Measurements from ENCODE around the gene GSTM4. TPM values are rescaled to one million over a fixed set of nuclear protein-coding genes. Genes with fewer than 3 reads are reported as not detected.

GSTM4 gene
- total and polyA plus RNA-seq, 4 donors, result 12.2 to 42.8 (median 30.9) TPM

GRCh38 chr1:109636201-109636952 is 19.5 kb upstream of the GSTM4 start (continued):
- TF ChIP-seq, protein P1, sequence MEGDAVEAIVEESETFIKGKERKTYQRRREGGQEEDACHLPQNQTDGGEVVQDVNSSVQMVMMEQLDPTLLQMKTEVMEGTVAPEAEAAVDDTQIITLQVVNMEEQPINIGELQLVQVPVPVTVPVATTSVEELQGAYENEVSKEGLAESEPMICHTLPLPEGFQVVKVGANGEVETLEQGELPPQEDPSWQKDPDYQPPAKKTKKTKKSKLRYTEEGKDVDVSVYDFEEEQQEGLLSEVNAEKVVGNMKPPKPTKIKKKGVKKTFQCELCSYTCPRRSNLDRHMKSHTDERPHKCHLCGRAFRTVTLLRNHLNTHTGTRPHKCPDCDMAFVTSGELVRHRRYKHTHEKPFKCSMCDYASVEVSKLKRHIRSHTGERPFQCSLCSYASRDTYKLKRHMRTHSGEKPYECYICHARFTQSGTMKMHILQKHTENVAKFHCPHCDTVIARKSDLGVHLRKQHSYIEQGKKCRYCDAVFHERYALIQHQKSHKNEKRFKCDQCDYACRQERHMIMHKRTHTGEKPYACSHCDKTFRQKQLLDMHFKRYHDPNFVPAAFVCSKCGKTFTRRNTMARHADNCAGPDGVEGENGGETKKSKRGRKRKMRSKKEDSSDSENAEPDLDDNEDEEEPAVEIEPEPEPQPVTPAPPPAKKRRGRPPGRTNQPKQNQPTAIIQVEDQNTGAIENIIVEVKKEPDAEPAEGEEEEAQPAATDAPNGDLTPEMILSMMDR (IDR thresholded peaks at IDR 0.05; ENCODE audit: low read depth, low read length, missing input control), result no peak
- TF ChIP-seq RAD21 (IDR thresholded peaks at IDR 0.05), result no peak

- Histone ChIP-seq H3K27ac (ENCODE audit: low read depth in 1 of 2, low read length in 2 of 2) (no peak overlapping the region), H3K4me3 (ENCODE audit: low read depth in 1 of 3, low read length in 3 of 3) (no peak overlapping the region), H3K9ac (ENCODE audit: low read depth in 1 of 2, low read length in 2 of 2) (no peak overlapping the region), H3K27me3 (ENCODE audit: control insufficient read depth in 4 of 4, insufficient read depth in 4 of 4, low read length in 3 of 4) (no peaks in the 10 kb centered on the region), H3K36me3 (ENCODE audit: control insufficient read depth in 4 of 4, insufficient read depth in 3 of 4, low read depth in 1 of 4, low read length in 3 of 4) (no peaks in the 10 kb centered on the region), H3K4me1 (ENCODE audit: control insufficient read depth in 4 of 4, insufficient read depth in 4 of 4, low read length in 3 of 4) (peaks cover 0 to 9% (median 4%) of the 10 kb centered on the region in 4 donors), H3K9me3 (ENCODE audit: control insufficient read depth in 4 of 4, low read length in 3 of 4) (no peaks in the 10 kb centered on the region)
- no peak for TF ChIP-seq RXRA (IDR thresholded peaks at IDR 0.05)
- TF ChIP-seq, protein P2, sequence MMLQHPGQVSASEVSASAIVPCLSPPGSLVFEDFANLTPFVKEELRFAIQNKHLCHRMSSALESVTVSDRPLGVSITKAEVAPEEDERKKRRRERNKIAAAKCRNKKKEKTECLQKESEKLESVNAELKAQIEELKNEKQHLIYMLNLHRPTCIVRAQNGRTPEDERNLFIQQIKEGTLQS (IDR thresholded peaks at IDR 0.05), result no peak
- no peak for TF ChIP-seq TAF1 (conservative IDR thresholded peaks at IDR 0.05)
- no peak for TF ChIP-seq HNF4G (IDR thresholded peaks at IDR 0.05)
- no peak for TF ChIP-seq FOXA1 (IDR thresholded peaks at IDR 0.05)
- TF ChIP-seq, protein P3, sequence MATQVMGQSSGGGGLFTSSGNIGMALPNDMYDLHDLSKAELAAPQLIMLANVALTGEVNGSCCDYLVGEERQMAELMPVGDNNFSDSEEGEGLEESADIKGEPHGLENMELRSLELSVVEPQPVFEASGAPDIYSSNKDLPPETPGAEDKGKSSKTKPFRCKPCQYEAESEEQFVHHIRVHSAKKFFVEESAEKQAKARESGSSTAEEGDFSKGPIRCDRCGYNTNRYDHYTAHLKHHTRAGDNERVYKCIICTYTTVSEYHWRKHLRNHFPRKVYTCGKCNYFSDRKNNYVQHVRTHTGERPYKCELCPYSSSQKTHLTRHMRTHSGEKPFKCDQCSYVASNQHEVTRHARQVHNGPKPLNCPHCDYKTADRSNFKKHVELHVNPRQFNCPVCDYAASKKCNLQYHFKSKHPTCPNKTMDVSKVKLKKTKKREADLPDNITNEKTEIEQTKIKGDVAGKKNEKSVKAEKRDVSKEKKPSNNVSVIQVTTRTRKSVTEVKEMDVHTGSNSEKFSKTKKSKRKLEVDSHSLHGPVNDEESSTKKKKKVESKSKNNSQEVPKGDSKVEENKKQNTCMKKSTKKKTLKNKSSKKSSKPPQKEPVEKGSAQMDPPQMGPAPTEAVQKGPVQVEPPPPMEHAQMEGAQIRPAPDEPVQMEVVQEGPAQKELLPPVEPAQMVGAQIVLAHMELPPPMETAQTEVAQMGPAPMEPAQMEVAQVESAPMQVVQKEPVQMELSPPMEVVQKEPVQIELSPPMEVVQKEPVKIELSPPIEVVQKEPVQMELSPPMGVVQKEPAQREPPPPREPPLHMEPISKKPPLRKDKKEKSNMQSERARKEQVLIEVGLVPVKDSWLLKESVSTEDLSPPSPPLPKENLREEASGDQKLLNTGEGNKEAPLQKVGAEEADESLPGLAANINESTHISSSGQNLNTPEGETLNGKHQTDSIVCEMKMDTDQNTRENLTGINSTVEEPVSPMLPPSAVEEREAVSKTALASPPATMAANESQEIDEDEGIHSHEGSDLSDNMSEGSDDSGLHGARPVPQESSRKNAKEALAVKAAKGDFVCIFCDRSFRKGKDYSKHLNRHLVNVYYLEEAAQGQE (IDR thresholded peaks at IDR 0.05), result no peak
- TF ChIP-seq, protein P4, sequence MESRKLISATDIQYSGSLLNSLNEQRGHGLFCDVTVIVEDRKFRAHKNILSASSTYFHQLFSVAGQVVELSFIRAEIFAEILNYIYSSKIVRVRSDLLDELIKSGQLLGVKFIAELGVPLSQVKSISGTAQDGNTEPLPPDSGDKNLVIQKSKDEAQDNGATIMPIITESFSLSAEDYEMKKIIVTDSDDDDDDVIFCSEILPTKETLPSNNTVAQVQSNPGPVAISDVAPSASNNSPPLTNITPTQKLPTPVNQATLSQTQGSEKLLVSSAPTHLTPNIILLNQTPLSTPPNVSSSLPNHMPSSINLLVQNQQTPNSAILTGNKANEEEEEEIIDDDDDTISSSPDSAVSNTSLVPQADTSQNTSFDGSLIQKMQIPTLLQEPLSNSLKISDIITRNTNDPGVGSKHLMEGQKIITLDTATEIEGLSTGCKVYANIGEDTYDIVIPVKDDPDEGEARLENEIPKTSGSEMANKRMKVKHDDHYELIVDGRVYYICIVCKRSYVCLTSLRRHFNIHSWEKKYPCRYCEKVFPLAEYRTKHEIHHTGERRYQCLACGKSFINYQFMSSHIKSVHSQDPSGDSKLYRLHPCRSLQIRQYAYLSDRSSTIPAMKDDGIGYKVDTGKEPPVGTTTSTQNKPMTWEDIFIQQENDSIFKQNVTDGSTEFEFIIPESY (IDR thresholded peaks at IDR 0.05), result no peak
- TF ChIP-seq RAD21 (IDR thresholded peaks at IDR 0.05), result no peak
- no peak for TF ChIP-seq YY1 (IDR thresholded peaks at IDR 0.05)
- DNase-seq (ENCODE audit: low spot score), result no peak
- 96% methylated on average over 7 of the region's 7 CpGs for WGBS
Observed at GRCh38 chr1:109637446-109637845, 18.5 kb upstream of the GSTM4 start.
